Measurements from ENCODE around the gene RBMY1B.
"Not testable (repeated sequence)": the region's sequence is repeated elsewhere in the genome, so short reads cannot be mapped to it uniquely, and the experiment has no call there.

Gene RBMY1B

DNA sequence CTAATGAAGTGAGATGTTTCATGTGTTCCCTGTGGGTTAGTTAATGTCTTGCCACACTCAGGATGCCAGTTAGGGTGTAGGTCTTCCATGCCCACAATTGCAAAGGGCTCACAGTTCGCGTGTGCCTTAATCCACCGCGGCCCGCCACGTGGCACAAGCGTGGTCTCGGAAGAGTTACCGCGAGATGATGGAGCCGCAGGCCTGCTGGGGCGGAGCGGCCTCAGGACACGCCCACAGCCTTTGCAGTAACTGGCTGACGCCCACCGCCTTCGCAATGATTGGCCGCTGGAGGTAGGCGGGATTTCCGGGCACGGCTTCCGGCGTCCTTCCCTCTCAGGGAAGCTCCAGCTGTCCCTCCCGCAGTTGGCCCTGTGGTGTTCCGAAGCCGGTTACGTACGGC, at the start of gene RBMY1B:
RBMY1B (plus strand) TSS at position 301 of the 400 bp plus-strand sequence. CDS start 2,013 bp downstream, outside the sequence.
- DNase-seq, result not testable (repeated sequence)

DNA sequence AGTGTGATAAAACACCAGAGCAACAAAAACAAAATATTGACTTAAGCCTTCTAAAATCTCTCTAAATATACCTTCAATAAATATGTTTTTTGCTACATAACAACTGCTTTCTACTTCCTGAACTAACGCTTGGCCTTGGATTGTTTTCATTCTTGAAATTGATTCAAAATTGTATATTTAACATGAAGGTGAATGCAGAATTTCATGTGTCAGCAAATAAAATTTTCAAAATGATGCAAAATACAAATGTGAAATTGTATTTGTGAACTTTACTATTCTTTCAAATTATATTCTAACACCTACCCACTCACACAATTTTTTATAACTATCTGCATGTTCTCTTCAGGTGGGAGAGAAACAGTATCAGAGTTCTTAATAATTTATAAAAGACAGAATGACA, 48.2 kb upstream of the RBMY1B start:
- DNase-seq, result not testable (repeated sequence)

DNA sequence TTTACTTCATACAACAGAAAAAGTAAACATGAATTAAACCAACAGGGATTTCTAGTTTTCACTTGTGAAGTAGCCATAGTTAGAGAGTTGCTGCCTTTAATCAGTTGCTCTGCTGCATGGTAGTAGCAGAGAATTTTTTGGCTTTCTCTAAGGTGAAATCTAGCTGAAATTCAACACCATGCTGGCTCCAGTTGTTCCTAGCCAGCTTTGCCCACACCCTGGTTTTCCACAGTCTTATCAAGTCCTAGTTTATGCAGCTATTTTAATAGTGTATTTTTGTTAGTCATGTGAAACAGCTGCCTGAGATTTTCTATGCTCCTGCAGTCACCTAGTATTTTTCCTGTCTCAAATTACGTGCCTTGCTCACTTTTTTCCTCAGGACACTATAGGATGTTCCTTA, 28.2 kb upstream of the RBMY1B start:
- no peak for DNase-seq

DNA sequence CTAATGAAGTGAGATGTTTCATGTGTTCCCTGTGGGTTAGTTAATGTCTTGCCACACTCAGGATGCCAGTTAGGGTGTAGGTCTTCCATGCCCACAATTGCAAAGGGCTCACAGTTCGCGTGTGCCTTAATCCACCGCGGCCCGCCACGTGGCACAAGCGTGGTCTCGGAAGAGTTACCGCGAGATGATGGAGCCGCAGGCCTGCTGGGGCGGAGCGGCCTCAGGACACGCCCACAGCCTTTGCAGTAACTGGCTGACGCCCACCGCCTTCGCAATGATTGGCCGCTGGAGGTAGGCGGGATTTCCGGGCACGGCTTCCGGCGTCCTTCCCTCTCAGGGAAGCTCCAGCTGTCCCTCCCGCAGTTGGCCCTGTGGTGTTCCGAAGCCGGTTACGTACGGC, 23.4 kb downstream of the RBMY1B start, which contains the start of gene RBMY1A1:
RBMY1A1 (plus strand) TSS at position 301 of the 400 bp plus-strand sequence. CDS start 2,013 bp downstream, outside the sequence.
- not testable (repeated sequence) for DNase-seq

DNA sequence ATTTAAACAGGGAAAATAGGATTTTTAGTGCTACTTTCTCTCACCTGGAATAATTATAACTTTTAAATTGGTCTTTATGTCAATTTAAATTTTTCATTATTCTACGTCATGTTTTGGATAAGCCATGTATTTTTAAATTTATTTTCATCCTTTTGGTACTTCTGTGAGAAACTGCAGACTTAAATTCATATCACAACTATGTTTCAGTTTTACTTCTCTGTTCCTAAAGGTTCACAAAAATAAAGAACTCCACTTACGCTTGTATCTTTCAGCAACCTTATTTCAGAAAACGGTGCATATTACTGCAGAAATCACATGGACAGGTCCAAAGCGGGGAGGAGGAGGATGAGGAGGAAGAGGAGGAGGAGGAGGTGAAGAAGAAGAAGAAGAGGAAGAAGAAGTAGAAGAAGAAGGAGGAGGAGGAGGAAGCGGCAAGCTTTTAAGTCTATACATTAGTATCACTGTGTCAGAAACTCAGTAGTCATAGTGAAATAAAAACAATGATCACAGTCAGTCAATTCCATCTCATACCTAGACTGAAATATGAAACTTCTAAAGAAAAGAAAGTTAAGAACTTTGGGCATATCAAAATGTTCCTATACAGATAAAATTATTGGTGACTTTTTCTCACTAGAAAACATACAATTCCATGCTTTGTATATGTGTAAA, 48.3 kb downstream of the RBMY1B start:
- not testable (repeated sequence) for DNase-seq
